GM21360 (cell line): Measurements from ENCODE around the gene PALLD.

Experiments
- ATAC-seq: cut with Tn5 transposase; IDR thresholded peaks from one replicate; pipeline ENCODE4 v1.9.1; 2021; ENCODE audit warnings: mild to moderate bottlenecking, moderate library complexity; ENCODE audit not compliant: unreplicated experiment

PALLD gene

DNA sequence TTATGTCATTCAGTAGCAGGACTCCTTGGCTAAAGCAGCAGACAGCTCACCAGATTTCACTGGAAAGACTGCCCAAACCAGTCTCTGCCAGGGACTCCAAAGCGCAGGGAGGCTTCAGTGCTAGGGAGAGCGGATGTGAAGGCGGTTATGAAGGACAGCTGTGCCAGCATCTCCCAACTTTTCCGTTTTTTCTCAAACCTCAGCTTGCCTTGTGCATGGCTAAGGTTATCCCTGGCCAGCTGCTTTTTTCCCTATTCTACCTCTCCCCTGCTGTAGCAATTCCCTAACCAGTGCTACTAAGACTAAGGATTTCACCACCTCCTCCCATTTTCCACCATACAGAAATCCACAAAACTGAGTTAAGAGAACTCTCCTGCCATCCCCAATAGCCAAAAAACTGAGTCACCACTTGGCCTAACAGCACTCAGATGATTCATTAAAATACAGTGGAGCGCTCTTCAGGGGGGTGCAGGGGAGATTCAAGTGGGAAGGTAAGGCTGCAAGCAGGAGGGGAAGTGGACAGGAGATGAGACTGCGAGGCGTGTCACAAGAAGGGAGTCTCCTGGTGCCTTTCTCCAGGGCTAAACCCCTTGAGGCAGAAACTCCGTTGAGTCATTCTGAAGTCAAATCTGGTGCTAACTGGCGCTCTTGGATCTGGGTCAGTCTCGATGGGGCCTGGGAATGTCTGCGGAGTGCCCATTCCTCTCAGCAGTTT, 90.7 kb downstream of the PALLD start:
- ATAC-seq: no peak

DNA sequence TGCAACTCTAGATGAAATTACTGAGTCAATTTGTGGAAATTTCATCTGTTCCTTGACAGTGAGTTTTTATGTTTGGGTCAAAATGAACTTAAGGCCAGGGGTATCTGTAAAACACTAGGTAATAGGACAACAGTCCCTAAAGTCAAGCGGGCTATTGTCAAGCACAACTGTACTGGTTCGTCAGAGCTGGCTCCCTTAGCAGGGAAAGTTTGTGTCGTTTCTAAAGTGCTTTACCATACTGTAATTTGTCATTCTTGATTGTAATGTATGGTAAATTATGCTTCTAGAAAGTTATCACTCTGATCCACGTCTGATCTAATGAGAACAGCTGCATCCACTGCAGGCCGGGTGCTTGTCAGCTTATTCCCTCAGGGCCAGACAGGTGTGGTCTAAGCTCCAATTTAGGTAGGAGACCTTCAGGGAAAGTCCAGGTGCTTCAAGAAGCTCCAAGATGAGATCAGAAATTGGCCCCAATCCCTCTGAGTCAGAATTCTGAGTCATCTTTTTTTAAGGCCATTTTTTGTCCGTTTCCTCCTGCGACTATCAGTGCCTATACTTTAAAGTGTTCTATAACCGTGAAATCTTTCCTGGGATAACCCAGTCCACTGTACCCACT, 92.2 kb downstream of the PALLD start:
- ATAC-seq: no peak

DNA sequence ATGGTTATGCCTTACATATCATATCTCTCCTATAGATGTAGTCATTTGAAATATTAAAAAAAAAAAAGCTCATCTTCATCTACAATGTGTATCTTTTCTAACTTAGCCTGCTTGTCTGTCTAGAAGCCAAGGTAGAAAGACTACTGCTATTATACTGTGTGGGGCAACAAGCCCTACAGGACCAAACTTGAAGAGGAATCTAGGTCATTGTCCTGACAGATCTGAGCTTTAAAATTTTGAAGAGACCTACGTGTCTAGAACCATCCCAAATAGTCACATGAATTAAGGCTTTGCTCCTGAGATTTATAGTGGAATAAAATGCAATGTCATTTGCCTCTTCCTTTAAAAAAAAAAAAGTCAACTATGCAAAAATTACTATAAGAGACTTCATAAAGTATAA, 95.8 kb downstream of the PALLD start:
- ATAC-seq: no peak

DNA sequence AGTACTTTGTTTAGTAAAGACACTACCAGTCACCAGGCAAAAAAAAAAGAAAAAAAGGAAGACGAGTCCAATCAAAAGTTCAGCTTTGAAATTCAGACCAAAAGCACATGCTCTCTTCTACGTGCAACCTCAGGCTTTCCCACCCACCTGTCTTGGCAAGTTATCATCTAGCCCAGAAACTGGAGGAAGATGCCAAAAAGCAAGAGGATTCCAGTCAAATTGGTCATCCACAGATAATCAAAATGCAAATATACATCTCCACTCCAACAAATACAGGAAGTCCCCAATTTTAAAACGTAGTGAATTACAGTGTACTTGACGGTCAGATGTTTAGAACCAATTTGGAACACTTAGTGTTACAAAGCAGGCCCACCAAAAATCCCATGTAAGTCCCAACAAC, 96.5 kb downstream of the PALLD start:
- ATAC-seq: no peak

DNA sequence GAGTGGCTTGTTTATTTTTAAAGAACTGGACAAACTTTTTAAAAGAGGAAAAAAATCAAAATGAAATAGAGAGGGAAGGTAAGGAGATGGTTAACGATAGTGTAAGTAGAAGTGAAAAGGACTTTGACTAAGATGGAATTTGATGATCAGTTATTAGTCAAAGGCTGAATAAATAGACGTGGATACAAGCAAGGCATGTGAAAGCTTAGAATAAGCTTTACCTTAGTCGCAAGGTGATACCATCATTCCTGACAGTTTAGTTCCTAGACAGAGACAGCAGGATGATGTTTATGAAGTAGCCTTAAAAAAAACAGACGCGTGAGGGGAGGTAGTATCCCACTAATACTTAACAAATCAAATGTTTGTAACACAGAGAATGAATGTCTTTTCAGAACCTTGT, 97.3 kb downstream of the PALLD start:
- ATAC-seq: no peak

DNA sequence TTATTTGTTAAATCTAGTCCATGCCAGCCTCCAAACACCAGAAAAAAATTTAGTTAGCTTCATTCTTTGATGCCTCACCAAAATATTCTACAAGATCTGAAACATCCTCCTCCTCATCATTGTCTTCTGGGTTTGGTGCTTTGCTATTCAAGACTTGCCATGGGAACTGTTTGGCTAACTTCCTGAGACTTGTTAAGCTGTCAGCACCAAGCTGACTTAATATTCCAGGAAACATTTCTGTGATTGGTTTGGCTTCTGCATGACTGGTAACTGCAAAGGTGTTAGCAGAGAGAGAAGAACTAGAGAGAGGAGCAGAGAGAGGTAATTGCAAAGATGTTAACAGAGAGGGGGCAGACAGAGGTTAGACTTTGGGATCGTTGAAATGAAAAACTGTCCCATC, 101.3 kb downstream of the PALLD start:
- ATAC-seq: no peak

DNA sequence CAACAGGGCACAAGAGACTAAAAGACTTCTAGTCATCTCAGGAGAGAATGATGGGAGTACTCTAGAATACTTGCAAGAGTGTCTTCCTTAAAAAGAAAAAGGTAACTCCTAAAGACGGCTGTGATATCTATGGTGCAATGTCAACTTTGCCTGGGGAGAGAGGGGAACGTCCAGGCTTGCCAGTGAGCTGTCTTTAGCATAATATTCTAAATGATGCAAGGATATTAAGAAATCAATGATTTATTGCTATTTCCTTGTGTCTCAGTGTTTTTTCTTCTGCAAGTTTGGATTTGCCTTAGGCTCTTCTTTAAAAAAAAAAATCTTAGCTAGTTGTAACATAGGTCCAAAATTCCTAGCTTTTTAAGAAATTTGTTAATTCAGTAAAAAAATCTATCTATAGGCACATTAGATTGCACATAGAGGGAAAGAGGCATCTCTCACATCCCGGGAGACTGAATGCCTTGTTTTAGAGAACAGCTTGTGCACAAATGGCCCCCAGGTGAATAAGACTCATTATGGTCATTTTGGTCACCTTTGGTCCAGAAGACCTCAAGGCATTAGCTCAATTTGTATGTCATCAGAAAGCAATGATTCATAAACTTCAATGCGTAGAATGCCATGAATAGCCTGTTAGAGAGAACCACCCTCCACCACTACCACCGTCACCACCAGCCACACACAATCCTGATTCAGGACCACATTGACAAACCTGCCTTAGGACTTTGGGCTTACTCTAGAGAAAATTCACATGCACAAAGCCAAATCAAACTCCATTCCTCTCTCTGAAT, 104.1 kb downstream of the PALLD start:
- ATAC-seq: no peak

DNA sequence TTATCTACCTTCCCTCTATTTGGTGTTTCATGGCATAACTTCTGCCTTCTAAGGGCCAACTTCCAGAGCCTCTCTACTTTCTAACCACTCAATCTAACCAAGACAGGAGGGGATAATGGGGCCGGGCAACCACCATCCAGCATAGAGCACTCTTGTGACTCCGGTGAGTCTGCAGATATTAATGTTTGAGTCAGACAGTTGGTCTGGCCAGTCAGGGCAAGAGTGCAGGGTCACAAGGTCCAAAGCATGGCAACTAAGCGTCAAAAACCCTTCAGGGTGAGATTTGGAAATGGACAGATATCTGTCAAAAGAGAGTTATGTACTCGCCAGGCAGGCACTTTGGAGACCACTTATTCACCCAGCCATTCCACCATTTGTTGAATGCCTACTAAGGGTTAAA, 105.0 kb downstream of the PALLD start:
- no peak for ATAC-seq

DNA sequence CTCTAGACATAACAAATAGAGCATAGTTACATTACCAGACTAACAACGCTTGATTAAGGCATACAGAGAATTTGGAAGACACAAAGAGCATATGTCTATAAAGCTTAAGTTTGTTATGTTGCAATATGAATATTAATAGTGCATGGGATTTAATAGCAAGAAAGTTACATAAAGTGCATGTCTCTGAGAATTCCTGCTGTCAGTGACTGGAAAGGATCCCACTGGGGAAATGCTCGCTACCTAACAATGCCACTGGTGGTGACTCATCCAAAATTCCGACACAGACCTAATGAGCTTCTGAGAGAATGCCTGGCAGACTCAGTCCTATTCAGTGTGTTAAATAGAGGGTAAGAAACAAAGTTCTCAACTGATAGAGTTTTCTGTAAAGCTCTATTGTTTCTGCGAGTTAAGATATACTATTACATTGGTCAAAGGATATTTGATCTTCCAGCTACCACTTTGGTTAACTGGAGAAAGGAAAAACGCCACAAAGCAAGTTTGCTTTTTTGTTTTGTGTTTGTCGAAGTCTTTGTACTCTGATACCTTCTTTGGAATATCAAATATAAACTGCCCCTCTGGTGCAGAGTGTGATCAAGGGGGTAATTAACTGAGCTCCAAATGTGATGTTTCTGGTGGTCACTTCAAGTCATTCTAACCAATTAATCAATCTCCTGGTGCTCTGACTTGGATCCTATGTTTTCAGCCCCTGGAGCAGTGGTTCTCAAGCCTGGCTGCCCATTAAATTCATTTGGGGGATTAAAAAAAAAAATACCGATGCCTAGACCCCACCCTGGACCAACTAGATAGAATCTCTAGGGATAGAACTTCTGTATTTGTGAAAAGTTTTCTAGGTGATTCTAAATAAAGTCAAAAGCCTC, 107.9 kb downstream of the PALLD start:
- no peak for ATAC-seq

DNA sequence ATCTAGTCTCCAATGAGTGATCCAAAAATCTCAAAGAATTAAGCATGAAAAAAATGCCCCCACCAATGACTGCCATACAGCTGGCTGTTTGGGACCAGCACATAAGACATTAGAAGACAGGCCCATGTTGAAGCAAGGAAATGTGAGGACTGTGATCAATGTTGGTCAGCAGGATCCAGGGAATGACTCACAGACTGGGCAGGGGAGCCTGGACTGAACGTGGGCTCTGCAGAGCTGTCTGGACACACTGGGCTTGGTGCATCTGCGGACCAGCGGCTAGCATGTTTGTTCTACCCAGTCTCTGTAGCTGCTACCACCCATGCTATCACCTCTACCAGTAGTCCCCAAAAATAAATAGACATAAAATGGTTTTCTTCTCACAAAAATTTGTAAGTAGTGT, 108.6 kb downstream of the PALLD start:
- no peak for ATAC-seq

DNA sequence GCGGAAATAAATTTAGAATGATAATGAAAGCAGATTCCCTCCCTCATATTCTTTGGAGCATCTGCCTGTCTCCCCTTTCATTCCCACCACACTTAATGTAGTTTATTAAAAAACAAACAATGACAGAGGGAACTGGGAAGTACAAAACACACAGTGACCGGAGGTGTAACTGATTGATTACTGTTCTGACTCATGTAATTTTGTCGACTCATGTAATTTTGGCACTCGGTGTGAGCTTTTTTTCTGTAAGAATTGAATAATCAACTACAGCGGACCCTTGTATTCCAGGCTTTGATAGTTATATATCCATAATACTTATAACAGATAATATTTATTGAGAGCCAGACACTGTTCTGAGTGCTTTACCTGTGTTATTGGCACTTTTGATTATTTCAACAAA, 110.4 kb downstream of the PALLD start:
- no peak for ATAC-seq

DNA sequence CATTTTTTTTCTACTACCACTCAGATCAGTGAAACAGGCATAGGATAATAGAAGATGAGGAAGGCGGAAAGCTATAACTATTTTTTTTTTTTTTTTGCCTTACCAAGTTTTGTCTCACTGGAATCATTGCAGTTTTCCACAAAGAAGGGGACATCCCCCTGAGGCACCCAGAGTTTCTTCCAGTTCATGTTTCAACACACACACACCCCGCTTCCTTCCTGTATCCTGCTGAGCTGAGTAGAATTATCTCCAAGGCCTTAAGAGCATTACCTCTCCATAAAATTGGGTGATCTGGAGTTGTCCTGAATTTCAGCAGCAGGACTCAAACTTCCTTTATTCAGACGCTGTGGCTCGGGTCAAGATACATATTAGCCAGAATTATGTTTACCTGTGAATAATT, 111.9 kb downstream of the PALLD start:
- no peak for ATAC-seq

DNA sequence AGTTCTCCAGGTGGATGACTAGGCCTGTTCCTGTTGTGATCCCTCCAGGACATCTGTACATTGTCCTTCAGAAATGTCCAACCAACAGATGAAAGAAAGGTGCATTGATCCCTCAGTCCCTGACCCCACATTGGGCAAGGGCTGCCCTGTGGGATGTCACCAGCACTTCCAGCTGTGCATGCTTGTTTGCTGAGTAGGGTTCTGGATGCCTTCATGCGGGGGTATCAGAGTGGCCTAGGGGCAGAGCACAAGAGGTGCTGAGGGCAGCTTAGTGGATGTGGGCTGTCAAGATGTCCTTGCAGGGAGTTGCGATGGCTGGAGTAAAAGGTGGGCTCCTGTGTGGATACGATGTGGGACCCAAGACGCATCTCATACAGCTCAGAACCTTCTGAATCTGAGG, 112.5 kb downstream of the PALLD start:
- no peak for ATAC-seq

DNA sequence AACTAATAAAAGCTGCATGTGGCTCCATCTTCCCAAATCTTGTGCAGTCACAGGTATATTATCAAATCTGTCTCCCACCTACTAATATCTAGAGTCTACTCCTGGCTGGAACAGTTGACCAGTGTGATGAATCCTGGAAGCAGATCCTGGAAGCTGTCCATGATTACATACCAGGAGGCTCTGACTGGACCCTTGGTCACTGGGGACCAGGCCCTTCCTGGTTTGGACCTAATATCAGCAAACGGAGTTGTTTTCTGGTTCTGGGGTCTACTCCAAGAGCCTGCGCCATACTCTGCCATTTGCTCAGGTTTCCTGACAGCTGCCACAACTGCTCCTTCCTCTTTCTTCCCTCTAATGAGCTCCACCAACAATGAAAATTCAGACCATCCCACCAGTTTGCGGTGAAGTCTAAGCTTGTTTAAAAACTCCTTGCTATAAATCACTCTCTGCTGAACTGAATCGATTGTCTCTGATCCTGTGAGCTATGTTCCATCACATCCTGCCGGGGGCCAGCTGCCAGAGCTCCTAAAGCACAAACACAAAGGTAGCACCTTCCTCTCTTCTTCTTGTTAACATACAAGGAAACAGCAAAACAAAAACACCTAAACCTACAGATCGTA, 114.2 kb downstream of the PALLD start:
- no peak for ATAC-seq

DNA sequence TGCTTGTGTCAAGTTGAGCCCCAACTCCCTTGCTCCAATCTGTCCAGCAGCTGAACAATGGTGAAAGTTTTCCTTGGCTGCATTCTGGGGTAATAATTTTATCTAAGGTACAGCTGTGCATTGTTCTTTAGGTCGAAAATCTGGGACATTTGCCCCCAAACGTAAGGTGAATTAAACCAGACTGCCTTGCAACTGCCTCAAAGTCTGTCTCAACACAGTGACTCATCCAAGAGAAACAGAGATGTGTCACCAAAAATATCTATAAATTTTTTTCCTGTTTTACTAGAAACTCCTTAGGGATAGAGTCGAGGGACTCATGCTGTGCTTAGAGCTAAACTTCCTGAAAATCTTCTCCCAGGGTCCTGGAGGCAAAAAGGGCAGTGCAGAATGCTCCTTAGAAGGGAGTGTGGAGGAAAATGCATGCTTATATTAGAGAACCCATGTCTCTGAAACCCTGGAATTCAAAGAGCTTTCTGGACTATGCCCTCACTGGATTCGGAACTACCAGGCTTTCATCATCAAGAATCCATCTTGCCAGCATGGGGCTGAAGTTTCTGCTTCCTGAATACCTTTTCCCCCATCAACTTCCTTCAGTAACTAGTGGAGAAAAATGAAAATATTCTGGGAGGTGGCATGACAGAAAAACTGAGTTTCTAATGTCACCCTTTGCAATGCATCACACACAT, 115.7 kb downstream of the PALLD start:
- ATAC-seq: no peak

DNA sequence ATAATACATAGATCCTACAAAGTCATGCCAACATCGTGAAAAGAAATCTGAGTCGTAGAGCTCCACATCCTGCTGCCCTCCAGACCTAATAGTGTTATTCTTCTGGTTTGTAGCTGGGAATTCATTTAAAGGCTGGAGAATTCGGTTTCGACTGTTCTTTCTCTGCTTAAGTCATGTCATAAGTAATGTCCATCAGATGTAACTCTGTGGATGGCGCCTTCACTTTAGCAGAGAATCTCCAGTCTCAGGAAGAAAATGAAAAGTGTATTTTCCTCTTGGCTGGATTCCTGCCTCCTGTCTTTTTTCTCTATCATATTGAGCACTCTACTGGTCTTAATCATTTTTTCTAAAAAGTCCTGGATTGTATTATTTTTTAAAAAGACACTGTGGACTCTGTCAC, 117.0 kb downstream of the PALLD start:
- no peak for ATAC-seq

DNA sequence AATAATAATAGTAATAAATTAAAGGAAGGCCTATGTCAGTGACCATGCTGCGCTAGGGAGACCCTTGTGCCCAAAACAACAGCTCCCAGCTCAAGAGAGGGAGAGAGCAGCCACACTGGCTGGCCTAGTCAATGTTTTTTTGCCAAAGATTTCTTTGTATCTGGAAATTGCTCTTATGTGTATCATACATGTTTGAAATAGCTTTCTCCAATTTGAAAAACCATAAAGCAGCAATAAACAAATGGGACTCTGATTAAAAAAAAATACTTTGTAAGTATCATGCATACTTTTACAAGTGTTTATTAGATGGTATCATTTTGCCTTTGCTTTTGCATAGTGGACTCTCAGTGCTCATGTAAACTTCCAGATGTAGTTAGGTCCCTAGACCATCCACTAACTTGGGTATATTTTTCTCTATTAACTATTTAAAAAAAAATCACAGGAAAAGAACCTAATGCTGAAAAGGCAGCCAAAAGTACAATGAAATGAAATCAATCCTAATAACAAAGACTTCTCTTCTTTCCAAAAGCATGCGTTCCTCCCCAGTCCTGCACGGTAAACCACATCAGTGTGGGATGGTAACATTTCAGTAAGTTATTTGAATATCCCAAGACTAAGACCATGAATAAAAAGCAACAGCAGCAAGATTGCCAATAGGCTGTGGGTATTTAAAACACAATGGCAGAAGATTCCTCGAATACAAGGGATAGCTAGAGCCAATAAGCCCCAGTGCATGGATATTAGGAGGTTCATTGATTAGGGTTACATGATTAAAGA, 117.6 kb downstream of the PALLD start:
- no peak for ATAC-seq

DNA sequence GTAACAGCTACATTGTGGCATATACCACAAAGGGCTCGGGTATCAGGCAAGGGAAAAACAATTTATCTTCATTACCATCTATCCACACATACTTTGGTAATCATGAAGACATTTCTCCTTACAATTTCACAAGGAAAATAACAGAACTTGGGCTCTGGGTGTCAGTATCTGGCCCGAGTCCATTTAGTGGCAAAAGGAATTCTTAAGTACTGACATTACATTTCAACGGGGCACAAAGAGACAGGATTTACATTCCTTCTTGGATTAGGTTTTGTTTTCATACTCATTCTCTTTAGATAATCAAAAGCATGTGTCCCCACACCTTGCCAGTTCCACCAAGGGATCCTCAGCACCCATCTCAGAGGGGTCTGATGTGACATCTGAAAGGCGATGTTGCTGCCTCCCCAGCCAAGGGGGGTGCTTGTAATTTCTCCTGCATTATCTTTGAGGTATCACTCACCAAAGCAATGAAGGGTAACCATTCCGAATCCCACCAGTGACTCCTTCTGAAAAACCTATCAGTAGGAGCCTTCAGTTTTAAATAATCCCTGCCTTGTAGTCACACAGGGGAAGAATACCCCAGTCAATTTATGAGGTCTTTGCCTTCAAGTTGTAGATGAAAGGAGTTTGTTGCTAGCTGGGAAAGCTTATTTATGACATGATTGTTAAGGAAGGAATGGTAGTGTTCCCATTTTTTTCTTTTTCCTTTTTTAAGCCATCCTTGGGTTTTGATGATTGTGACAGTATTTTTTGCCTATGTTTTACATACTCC, 118.6 kb downstream of the PALLD start:
- no peak for ATAC-seq
